Transverse colon (tissue), 4 donors: ENCODE results near the gene NES. TPM values are rescaled to one million over a fixed set of nuclear protein-coding genes. Genes with fewer than 3 reads are reported as not detected.

Experiments used
- DNase-seq: peaks from one replicate; pipeline ENCODE4 v3.0.0-alpha.2; 2019
- H3K27ac ChIP-seq, 4 donors: fragments of 200-600 bp; sonication (generic); 2 replicates each; pipeline ENCODE4 v1.5.1; 2016 to 2018; ENCODE audit warnings: inconsistent platforms in 4 of 4
- H3K27me3 ChIP-seq: fragments of 200-600 bp; sonication (generic); 2 replicates; pipeline ENCODE4 v1.5.1; 2017; ENCODE audit warnings: inconsistent platforms
- H3K36me3 ChIP-seq, 4 donors: fragments of 200-600 bp; sonication (generic); 2 replicates each; pipeline ENCODE4 v1.5.1; 2017 to 2019; ENCODE audit warnings: inconsistent platforms in 4 of 4
- H3K4me1 ChIP-seq, 4 donors: fragments of 200-600 bp; sonication (generic); 2 replicates each; pipeline ENCODE4 v1.5.1; 2017 to 2020; ENCODE audit warnings: inconsistent platforms in 4 of 4
- H3K4me3 ChIP-seq, 4 donors: fragments of 200-600 bp; sonication (generic); 1 replicate in 1 of 4; 2 replicates in 3 of 4; pipeline versions ENCODE4 v1.5.1 to v1.6.1; 2017 to 2019; ENCODE audit warnings: inconsistent platforms in 4 of 4
- H3K9me3 ChIP-seq, 2 donors: fragments of 200-600 bp; sonication (generic); 2 replicates each; pipeline ENCODE4 v1.5.1; 2017 to 2019; ENCODE audit warnings: inconsistent platforms in 2 of 2
- CTCF ChIP-seq, 5 experiments: fragments of 200-600 bp in 3 of 5; fragments of 450-650 bp in 2 of 5; sonication (generic) in 3 of 5; IDR thresholded peaks; 1 replicate in 2 of 5; 2 replicates in 3 of 5; pipeline ENCODE4 v1.5.1; 2016 to 2017; ENCODE audit warnings: antibody characterized with exemption in 5 of 5, inconsistent platforms in 3 of 5, mild to moderate bottlenecking in 2 of 5, moderate library complexity in 1 of 5
- EP300 ChIP-seq: sonication (generic); formaldehyde crosslinking; IDR thresholded peaks from one replicate; pipeline ENCODE4 v1.6.1; 2017; ENCODE audit warnings: antibody characterized with exemption, low read depth
- POLR2A ChIP-seq: fragments of 450-650 bp; IDR thresholded peaks from one replicate; pipeline ENCODE4 v1.6.1; 2016; ENCODE audit warnings: antibody characterized with exemption, mild to moderate bottlenecking, moderate library complexity
- POLR2AphosphoS5 ChIP-seq, 3 donors: sonication (generic); formaldehyde crosslinking; IDR thresholded peaks; one replicate each; pipeline ENCODE4 v1.6.1; 2016; ENCODE audit warnings: antibody characterized with exemption in 3 of 3
- WGBS, 2 donors: methylation state at CpG; one replicate each; pipeline ENCODE4 v1.1.5; 2018; ENCODE audit warnings: low coverage in 1 of 2; 5-methylcytosine and 5-hydroxymethylcytosine counted together
- in situ Hi-C, 4 donors: fragments of 200-750 bp; cut with MboI; loops; one replicate each; pipeline versions ENCODE4 v1.15.0 to v1.15.1; 2017; ENCODE audit warnings: low sequenced_read_pairs in 3 of 4, low pct_ligation_motif_present in 1 of 4, low pct_unique_long_range_greater_than_20kb in 1 of 4
- intact Hi-C: fragments of 100-400 bp; cut with DNase I; formaldehyde crosslinking; loops from one replicate; pipeline ENCODE4 v1.15.1; 2023; ENCODE audit warnings: low total_unique reads
- total RNA-seq, 4 donors: library from RNA; depleted of rRNA; stranded (reverse); fragments of >200 nt; gene quantifications; one replicate each; pipeline ENCODE4 v1.1.0, GENCODE V29; 2016

The NES gene
- total RNA-seq, 4 donors from 2014 or later = 3.3 to 15.5 (median 5.5) TPM

DNA sequence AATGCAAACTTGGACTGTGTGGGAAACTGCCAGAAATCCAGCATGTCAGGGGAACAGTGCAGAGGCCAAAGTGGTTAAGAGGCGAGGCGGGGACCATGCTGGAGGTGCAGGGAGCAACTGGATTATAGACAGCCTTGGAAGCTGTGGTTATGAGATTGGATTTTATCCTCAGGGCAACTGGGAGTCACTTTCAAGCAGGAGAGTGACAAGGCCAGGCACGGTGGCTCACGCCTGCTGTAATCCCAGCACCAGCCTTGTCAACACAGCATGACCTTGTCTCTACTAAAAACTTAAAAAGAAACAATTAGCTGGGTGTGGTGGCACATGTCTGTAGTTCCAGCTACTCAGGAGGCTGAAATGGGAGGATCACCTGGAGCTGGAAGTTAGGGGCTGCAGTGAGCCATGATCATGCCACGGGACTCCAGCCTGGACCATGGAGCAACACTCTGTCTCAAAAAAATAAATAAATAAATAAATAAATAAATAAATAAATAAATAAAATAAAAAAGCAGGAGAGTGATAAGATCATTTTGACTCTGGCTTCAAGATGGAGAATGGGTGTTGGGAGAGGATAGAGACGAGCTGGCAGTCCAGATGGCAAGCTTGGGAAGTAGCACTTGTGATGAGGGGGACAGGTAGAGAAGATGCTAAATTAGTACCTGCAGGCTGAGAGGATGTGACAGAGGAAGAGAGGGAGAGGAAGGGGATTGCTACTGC lies 54.5 kb downstream of the NES start:
- no peak overlapping the region for H3K4me3 ChIP-seq
- no peak overlapping the region for H3K27ac ChIP-seq
- DNase-seq = no peak
- 65 to 70% methylated on average over 2 to 6 of the region's 6 CpGs for WGBS, 2 donors
- no peaks in the 10 kb centered on the region for H3K36me3 ChIP-seq
- no peak for TF ChIP-seq EP300
- no peak for TF ChIP-seq CTCF (IDR thresholded peaks at IDR 0.05)
- no peak for TF ChIP-seq POLR2AphosphoS5 (IDR thresholded peaks at IDR 0.05)
- no peaks in the 10 kb centered on the region for H3K9me3 ChIP-seq
- H3K27me3 ChIP-seq = peaks cover 89% of the 10 kb centered on the region
- intact Hi-C loops = loop anchor here (5.0 kb wide), 1 partner anchor 35 kb away; no protein-coding TSS in a partner anchor
- peaks cover 16 to 25% (median 22%) of the 10 kb centered on the region in 4 donors for H3K4me1 ChIP-seq
- in situ Hi-C loops = loop anchor here in 1 of 4 donors (25.0 kb wide), 1 partner anchor 235 kb away; no protein-coding TSS in a partner anchor

DNA sequence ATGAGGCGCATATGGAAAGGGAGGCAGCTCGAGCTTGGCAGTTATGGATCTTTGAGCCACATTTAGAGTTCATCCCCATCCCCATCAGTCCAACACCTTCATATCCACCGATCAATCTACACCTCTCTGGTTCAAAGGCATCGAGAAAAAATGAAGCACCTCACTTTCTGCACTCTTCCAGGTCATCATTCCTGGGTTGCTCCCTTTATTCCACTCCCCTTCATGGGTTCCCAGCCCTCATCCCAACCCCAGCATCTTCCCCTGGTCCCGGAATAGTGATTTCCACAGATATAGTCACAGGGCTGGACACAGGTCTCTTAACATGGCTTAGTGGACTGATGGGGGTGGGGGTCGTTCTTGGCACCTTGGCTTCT lies 57.6 kb downstream of the NES start:
- H3K4me3 ChIP-seq = no peak overlapping the region
- H3K36me3 ChIP-seq = no peaks in the 10 kb centered on the region
- in situ Hi-C loops = loop anchor here in 1 of 4 donors (25.0 kb wide), 1 partner anchor 232 kb away; no protein-coding TSS in a partner anchor
- H3K27me3 ChIP-seq = peaks cover 70% of the 10 kb centered on the region
- no peaks in the 10 kb centered on the region for H3K9me3 ChIP-seq
- DNase-seq = no peak
- WGBS, 2 donors = 14 to 25% methylated on average over 1 to 6 of the region's 6 CpGs
- TF ChIP-seq EP300 = no peak
- no peak for TF ChIP-seq POLR2AphosphoS5 (IDR thresholded peaks at IDR 0.05)
- TF ChIP-seq POLR2A = no peak
- no peak for TF ChIP-seq CTCF (IDR thresholded peaks at IDR 0.05)
- peaks cover 8 to 18% (median 11%) of the 10 kb centered on the region in 4 donors for H3K4me1 ChIP-seq
- intact Hi-C loops = loop anchor here (10.0 kb wide), 1 partner anchor 225 kb away; no protein-coding TSS in a partner anchor
- no peak overlapping the region for H3K27ac ChIP-seq

- 10% methylated on average over 5 to 7 of the region's 7 CpGs for WGBS, 2 donors
- Histone ChIP-seq H3K4me1 (peaks cover 3 to 12% (median 7%) of the 10 kb centered on the region in 4 donors), H3K27me3 (peaks cover 64% of the 10 kb centered on the region), H3K9me3 (no peaks in the 10 kb centered on the region), H3K36me3 (no peaks in the 10 kb centered on the region), H3K27ac (no peak within 1 kb of the TSS), H3K4me3 (no peak within 1 kb of the TSS)
- in situ Hi-C loops = loop anchor here in 1 of 4 donors (25.0 kb wide), 1 partner anchor 232 kb away; no protein-coding TSS in a partner anchor
- intact Hi-C loops = loop anchor here (10.0 kb wide), 1 partner anchor 224 kb away; no protein-coding TSS in a partner anchor
- TF ChIP-seq CTCF (IDR thresholded peaks at IDR 0.05) = peak in 1 of 5 experiments; percentile 23
- no peak for TF ChIP-seq POLR2A
- no peak for TF ChIP-seq POLR2AphosphoS5 (IDR thresholded peaks at IDR 0.05)
- no peak for DNase-seq
These were observed 58.2 kb downstream of the NES start, which contains the start of gene HAPLN2 for GRCh38 chr1:156618853-156619581. HAPLN2 (plus strand) TSS chr1:156619415; CDS start chr1:156623491, 4,076 bp downstream.

Other genes starting within 250 kb of the NES start
- 100 to 1,000 TPM in 1 of 4 donors, 10 to 100 TPM in 3; 26.1 to 200 (median 85.7) TPM for gene MEF2D, start 176.6 kb downstream of the NES start, total RNA-seq
- 1 to 10 TPM; 1.7 to 9.4 (median 2.9) TPM for gene IQGAP3, start 104.8 kb downstream of the NES start, total RNA-seq
- not detected for gene TTC24, start 97.7 kb downstream of the NES start, total RNA-seq
- 100 to 1,000 TPM in 1 of 4 donors, 10 to 100 TPM in 3; 25.1 to 104 (median 77.5) TPM for gene NAXE, start 85.6 kb downstream of the NES start, total RNA-seq
- 100 to 1,000 TPM in 1 of 4 donors, 10 to 100 TPM in 3; 12.4 to 113 (median 28.9) TPM for gene GPATCH4, start 75.9 kb downstream of the NES start, total RNA-seq
- gene HAPLN2, start 58.0 kb downstream of the NES start, total RNA-seq = 1 to 10 TPM in 1 of 4 donors, under 1 TPM in 1, not detected in 2; 0.55 to 1.9 TPM
- under 1 TPM in 2 of 4 donors, not detected in 2; 0.55 to 0.95 TPM for gene BCAN, start 35.3 kb downstream of the NES start, total RNA-seq
- gene CRABP2, start 28.2 kb upstream of the NES start, total RNA-seq = 1 to 10 TPM in 1 of 4 donors, under 1 TPM in 1, not detected in 2; 0.79 to 1.9 TPM
- gene METTL25B, start 51.1 kb upstream of the NES start, total RNA-seq = 10 to 100 TPM; 37.4 to 40.8 (median 39.0) TPM
- 10 to 100 TPM; 25.8 to 61.7 (median 33.1) TPM for gene ISG20L2, start 51.4 kb upstream of the NES start, total RNA-seq
- gene MRPL24, start 63.7 kb upstream of the NES start, total RNA-seq = 10 to 100 TPM in 3 of 4 donors, 1 to 10 TPM in 1; 6.8 to 44.9 (median 37.1) TPM
- gene HDGF, start 74.3 kb upstream of the NES start, total RNA-seq = 100 to 1,000 TPM; 150 to 204 (median 179) TPM
- gene PRCC, start 90.1 kb upstream of the NES start, total RNA-seq = 10 to 100 TPM; 15.1 to 69.9 (median 39.4) TPM
- 1 to 10 TPM in 3 of 4 donors, not detected in 1; 1.9 to 5.9 (median 3.4) TPM for gene SH2D2A, start 139.4 kb upstream of the NES start, total RNA-seq
- not detected for gene INSRR, start 181.7 kb upstream of the NES start, total RNA-seq
- gene NTRK1, start 183.5 kb upstream of the NES start, total RNA-seq = 1 to 10 TPM in 1 of 4 donors, under 1 TPM in 2, not detected in 1; 0.20 to 2.6 (median 0.64) TPM
- gene PEAR1, start 216.3 kb upstream of the NES start, total RNA-seq = 1 to 10 TPM; 1.8 to 5.6 (median 3.7) TPM
- gene LRRC71, start 243.2 kb upstream of the NES start, total RNA-seq = 1 to 10 TPM in 1 of 4 donors, not detected in 3; 1.2 TPM